ENCODE data around the gene RALGPS1.

The RALGPS1 gene

GRCh38 chr9:127036437-127036836, 121.9 kb downstream of the RALGPS1 start:
- Histone ChIP-seq H3K36me3 (no peaks in the 10 kb centered on the region), H3K4me3 (ENCODE audit: low read depth in 1 of 2, low read length in 1 of 2) (no peak overlapping the region), H3K27ac (no peak overlapping the region), H3K4me1 (ENCODE audit: control insufficient read depth in 1 of 2, insufficient read depth in 1 of 2, low read depth in 1 of 2, low read length in 1 of 2) (no peaks in the 10 kb centered on the region), H3K9me3 (no peaks in the 10 kb centered on the region), H3K27me3 (no peaks in the 10 kb centered on the region)
- TF ChIP-seq CTCF (IDR thresholded peaks at IDR 0.05): no peak

- no peaks in the 10 kb centered on the region for H3K36me3 ChIP-seq
- no peak overlapping the region for H3K4me3 ChIP-seq (ENCODE audit: low read depth in 1 of 2, low read length in 1 of 2)
- TF ChIP-seq CTCF (IDR thresholded peaks at IDR 0.05): no peak
- H3K9me3 ChIP-seq: no peaks in the 10 kb centered on the region
- H3K27me3 ChIP-seq: no peaks in the 10 kb centered on the region
- no peaks in the 10 kb centered on the region for H3K4me1 ChIP-seq (ENCODE audit: control insufficient read depth in 1 of 2, insufficient read depth in 1 of 2, low read depth in 1 of 2, low read length in 1 of 2)
- no peak overlapping the region for H3K27ac ChIP-seq
Measured at GRCh38 chr9:127038531-127038930, 123.9 kb downstream of the RALGPS1 start.

GRCh38 chr9:127039492-127039891, 124.9 kb downstream of the RALGPS1 start:
- H3K4me1 ChIP-seq (ENCODE audit: control insufficient read depth in 1 of 2, insufficient read depth in 1 of 2, low read depth in 1 of 2, low read length in 1 of 2): no peaks in the 10 kb centered on the region
- no peaks in the 10 kb centered on the region for H3K9me3 ChIP-seq
- no peak overlapping the region for H3K4me3 ChIP-seq (ENCODE audit: low read depth in 1 of 2, low read length in 1 of 2)
- no peaks in the 10 kb centered on the region for H3K27me3 ChIP-seq
- TF ChIP-seq CTCF (IDR thresholded peaks at IDR 0.05): no peak
- no peak overlapping the region for H3K27ac ChIP-seq
- no peaks in the 10 kb centered on the region for H3K36me3 ChIP-seq

- Histone ChIP-seq H3K27ac (no peak overlapping the region), H3K27me3 (no peaks in the 10 kb centered on the region), H3K4me1 (ENCODE audit: control insufficient read depth in 1 of 2, insufficient read depth in 1 of 2, low read depth in 1 of 2, low read length in 1 of 2) (peaks cover 0 to 6% of the 10 kb centered on the region in 2 experiments), H3K4me3 (ENCODE audit: low read depth in 1 of 2, low read length in 1 of 2) (no peak overlapping the region), H3K36me3 (no peaks in the 10 kb centered on the region), H3K9me3 (no peaks in the 10 kb centered on the region)
- no peak for TF ChIP-seq CTCF (IDR thresholded peaks at IDR 0.05)
Measured at GRCh38 chr9:127045148-127045547, 130.6 kb downstream of the RALGPS1 start.

GRCh38 chr9:127047971-127048370, 133.4 kb downstream of the RALGPS1 start:
- H3K4me1 ChIP-seq (ENCODE audit: control insufficient read depth in 1 of 2, insufficient read depth in 1 of 2, low read depth in 1 of 2, low read length in 1 of 2): peaks cover 0 to 6% of the 10 kb centered on the region in 2 experiments
- TF ChIP-seq CTCF (IDR thresholded peaks at IDR 0.05): no peak
- no peak overlapping the region for H3K4me3 ChIP-seq (ENCODE audit: low read depth in 1 of 2, low read length in 1 of 2)
- no peaks in the 10 kb centered on the region for H3K27me3 ChIP-seq
- peaks cover 7% of the 10 kb centered on the region for H3K36me3 ChIP-seq
- H3K9me3 ChIP-seq: no peaks in the 10 kb centered on the region
- H3K27ac ChIP-seq: no peak overlapping the region

- H3K4me3 ChIP-seq (ENCODE audit: low read depth in 1 of 2, low read length in 1 of 2): no peak overlapping the region
Measured at GRCh38 chr9:127049044-127049443, 134.5 kb downstream of the RALGPS1 start.

More at GRCh38 chr9:127049044-127049443, 134.5 kb downstream of the RALGPS1 start:
- TF ChIP-seq CTCF (IDR thresholded peaks at IDR 0.05): no peak
- no peak overlapping the region for H3K27ac ChIP-seq
- no peaks in the 10 kb centered on the region for H3K27me3 ChIP-seq
- H3K4me1 ChIP-seq (ENCODE audit: control insufficient read depth in 1 of 2, insufficient read depth in 1 of 2, low read depth in 1 of 2, low read length in 1 of 2): peaks cover 0 to 6% of the 10 kb centered on the region in 2 experiments
- peaks cover 16% of the 10 kb centered on the region for H3K36me3 ChIP-seq
- H3K9me3 ChIP-seq: no peaks in the 10 kb centered on the region
